Suprapubic skin (tissue), 3 donors: ENCODE measurements around the gene GRAMD1A.

ENCODE experiments used
- EP300 ChIP-seq: sonication (generic); formaldehyde crosslinking; IDR thresholded peaks from one replicate; pipeline ENCODE4 v1.6.1; 2017; ENCODE audit warnings: antibody characterized with exemption
- POLR2A ChIP-seq, 2 donors: fragments of 450-650 bp; IDR thresholded peaks; one replicate each; pipeline ENCODE4 v1.6.1; 2017; ENCODE audit warnings: antibody characterized with exemption in 2 of 2, mild to moderate bottlenecking in 2 of 2, moderate library complexity in 2 of 2
- TF ChIP-seq, protein P1 (sequence below), 2 donors: fragments of 200-600 bp in 1 of 2; fragments of 450-650 bp in 1 of 2; sonication (generic) in 1 of 2; IDR thresholded peaks; one replicate each; pipeline ENCODE4 v1.5.1; 2016 to 2019; ENCODE audit warnings: antibody characterized with exemption in 2 of 2, mild to moderate bottlenecking in 1 of 2, moderate library complexity in 1 of 2

DNA sequence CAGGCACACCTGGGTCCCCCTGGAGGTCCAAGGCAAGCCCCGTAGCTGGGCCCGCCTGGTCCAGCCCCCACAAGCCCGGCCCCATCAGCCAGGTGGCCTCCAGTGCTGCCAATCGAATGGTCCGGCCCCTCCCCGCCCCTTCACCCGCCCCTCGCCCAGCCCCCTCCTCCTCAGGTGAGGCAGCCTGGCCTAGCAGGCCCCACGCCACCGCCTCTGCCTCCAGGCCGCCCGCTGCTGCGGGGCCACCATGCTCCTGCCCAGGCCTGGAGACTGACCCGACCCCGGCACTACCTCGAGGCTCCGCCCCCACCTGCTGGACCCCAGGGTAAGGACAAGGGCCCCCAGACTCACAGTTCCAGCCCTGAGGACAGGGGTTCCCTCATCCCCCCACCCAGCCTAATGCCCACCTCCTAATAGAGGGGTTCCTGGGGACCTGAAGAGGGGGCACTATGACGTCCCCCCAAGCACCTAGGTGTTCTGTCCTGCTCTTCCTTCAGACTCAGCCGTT, 41.5 kb downstream of the GRAMD1A start, which contains the start of gene HPN:
- TF ChIP-seq, protein P1, sequence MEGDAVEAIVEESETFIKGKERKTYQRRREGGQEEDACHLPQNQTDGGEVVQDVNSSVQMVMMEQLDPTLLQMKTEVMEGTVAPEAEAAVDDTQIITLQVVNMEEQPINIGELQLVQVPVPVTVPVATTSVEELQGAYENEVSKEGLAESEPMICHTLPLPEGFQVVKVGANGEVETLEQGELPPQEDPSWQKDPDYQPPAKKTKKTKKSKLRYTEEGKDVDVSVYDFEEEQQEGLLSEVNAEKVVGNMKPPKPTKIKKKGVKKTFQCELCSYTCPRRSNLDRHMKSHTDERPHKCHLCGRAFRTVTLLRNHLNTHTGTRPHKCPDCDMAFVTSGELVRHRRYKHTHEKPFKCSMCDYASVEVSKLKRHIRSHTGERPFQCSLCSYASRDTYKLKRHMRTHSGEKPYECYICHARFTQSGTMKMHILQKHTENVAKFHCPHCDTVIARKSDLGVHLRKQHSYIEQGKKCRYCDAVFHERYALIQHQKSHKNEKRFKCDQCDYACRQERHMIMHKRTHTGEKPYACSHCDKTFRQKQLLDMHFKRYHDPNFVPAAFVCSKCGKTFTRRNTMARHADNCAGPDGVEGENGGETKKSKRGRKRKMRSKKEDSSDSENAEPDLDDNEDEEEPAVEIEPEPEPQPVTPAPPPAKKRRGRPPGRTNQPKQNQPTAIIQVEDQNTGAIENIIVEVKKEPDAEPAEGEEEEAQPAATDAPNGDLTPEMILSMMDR (IDR thresholded peaks at IDR 0.05): no peak
- TF ChIP-seq EP300 (no peak), POLR2A (IDR thresholded peaks at IDR 0.05) (no peak)
